ENCODE results near the gene PRMT1. TPM values are rescaled to one million over a fixed set of nuclear protein-coding genes. Genes with fewer than 3 reads are reported as not detected.

Gene PRMT1
- total RNA-seq, 1 experiment from 2014 or later = 527 TPM

DNA sequence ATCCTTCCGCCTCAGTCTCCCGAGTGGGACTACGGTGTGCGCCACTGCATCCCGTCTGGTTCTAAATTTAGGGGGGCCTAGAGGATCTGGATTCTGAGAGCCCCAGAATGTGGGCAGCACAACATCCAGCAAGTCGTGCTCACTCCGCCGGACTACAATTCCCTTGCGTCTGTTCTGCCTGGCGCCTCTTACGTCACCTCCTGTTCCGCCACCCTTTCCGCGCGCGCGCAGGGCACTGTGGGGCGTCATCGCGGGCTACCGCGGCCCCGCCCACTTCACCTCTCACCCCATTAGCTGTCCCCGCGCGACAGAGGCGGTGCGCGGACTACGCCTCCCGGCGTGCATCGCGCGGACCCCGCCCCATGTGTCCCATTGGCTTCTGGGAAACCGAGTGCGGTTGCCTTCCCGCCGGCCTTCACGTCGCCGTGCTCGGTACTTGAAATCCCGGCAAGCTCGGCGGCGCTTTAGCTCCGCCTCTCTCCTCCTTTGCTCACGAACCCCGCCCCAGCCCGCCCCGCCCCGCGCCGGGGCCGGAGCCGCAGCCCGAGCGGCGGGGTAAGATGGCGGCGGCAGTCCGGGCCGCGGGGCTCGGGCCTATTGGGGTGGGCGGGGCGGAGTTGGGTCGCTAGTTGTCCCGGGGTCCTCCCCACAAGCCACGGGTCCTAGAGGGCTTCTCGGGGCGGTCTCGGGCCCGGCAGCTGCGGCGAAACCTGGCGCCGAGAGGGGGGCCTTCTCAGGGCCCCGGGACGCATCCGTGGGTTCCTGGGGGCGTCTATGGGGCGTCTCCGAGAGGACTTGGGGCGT lies 35.2 kb upstream of the PRMT1 start, which contains the start of gene SCAF1:
Gene SCAF1, plus strand, starts transcription at position 522 of the 804 bp plus-strand sequence. CDS start 2,818 bp downstream, outside the sequence.
- DNase-seq (ENCODE audit: low spot score) (peak; percentile 100), ATAC-seq (peak; percentile 41)
- Mint-ChIP-seq H3K27me3 (ENCODE audit: low read depth) (peaks cover 17% of the 10 kb centered on the region), H3K4me3 (peak within 1 kb of the TSS; percentile 99), H3K4me1 (peaks cover 51% of the 10 kb centered on the region), H3K9me3 (no peaks in the 10 kb centered on the region), H3K27ac (peak within 1 kb of the TSS; percentile 99), H3K36me3 (peaks cover 7% of the 10 kb centered on the region)
- CTCF ChIA-PET = interaction anchor here (0.6 to 4.7 kb wide), 11 partner anchors 23 to 135 kb away, joined by 3 to 108 read pairs (median 4); partner anchors contain the start of genes BCL2L12, IRF3 and PRMT1
- POLR2A ChIA-PET = interaction anchor here (1.0 to 1.8 kb wide), 9 partner anchors 16 to 146 kb away, joined by 3 to 11 read pairs (median 4); partner anchors contain the start of gene PRMT1
- TF ChIP-seq CREM (CRISPR knock-in tag; IDR thresholded peaks at IDR 0.05) (peak; percentile 96), ZNF138 (CRISPR knock-in tag; conservative IDR thresholded peaks at IDR 0.05) (no peak), ATF1 (CRISPR knock-in tag; IDR thresholded peaks at IDR 0.05) (no peak), IRF2 (CRISPR knock-in tag; IDR thresholded peaks at IDR 0.05; ENCODE audit: borderline replicate concordance, low read depth) (no peak), SP1 (CRISPR knock-in tag; conservative IDR thresholded peaks at IDR 0.05) (peak; percentile 100), ZNF232 (CRISPR knock-in tag; IDR thresholded peaks at IDR 0.05) (no peak), MYBL2 (CRISPR knock-in tag; IDR thresholded peaks at IDR 0.05) (peak; percentile 78; the same call in 1 of the 2 replicates)
- TF ChIP-seq, protein P1, sequence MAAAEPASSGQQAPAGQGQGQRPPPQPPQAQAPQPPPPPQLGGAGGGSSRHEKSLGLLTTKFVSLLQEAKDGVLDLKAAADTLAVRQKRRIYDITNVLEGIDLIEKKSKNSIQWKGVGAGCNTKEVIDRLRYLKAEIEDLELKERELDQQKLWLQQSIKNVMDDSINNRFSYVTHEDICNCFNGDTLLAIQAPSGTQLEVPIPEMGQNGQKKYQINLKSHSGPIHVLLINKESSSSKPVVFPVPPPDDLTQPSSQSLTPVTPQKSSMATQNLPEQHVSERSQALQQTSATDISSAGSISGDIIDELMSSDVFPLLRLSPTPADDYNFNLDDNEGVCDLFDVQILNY (CRISPR knock-in tag; IDR thresholded peaks at IDR 0.05) = peak; percentile 95
- TF ChIP-seq, protein P2, sequence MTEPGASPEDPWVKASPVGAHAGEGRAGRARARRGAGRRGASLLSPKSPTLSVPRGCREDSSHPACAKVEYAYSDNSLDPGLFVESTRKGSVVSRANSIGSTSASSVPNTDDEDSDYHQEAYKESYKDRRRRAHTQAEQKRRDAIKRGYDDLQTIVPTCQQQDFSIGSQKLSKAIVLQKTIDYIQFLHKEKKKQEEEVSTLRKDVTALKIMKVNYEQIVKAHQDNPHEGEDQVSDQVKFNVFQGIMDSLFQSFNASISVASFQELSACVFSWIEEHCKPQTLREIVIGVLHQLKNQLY (CRISPR knock-in tag; IDR thresholded peaks at IDR 0.05) = no peak
- TF ChIP-seq, protein P3, sequence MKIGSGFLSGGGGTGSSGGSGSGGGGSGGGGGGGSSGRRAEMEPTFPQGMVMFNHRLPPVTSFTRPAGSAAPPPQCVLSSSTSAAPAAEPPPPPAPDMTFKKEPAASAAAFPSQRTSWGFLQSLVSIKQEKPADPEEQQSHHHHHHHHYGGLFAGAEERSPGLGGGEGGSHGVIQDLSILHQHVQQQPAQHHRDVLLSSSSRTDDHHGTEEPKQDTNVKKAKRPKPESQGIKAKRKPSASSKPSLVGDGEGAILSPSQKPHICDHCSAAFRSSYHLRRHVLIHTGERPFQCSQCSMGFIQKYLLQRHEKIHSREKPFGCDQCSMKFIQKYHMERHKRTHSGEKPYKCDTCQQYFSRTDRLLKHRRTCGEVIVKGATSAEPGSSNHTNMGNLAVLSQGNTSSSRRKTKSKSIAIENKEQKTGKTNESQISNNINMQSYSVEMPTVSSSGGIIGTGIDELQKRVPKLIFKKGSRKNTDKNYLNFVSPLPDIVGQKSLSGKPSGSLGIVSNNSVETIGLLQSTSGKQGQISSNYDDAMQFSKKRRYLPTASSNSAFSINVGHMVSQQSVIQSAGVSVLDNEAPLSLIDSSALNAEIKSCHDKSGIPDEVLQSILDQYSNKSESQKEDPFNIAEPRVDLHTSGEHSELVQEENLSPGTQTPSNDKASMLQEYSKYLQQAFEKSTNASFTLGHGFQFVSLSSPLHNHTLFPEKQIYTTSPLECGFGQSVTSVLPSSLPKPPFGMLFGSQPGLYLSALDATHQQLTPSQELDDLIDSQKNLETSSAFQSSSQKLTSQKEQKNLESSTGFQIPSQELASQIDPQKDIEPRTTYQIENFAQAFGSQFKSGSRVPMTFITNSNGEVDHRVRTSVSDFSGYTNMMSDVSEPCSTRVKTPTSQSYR (CRISPR knock-in tag; IDR thresholded peaks at IDR 0.05) = no peak
- TF ChIP-seq, protein P4, sequence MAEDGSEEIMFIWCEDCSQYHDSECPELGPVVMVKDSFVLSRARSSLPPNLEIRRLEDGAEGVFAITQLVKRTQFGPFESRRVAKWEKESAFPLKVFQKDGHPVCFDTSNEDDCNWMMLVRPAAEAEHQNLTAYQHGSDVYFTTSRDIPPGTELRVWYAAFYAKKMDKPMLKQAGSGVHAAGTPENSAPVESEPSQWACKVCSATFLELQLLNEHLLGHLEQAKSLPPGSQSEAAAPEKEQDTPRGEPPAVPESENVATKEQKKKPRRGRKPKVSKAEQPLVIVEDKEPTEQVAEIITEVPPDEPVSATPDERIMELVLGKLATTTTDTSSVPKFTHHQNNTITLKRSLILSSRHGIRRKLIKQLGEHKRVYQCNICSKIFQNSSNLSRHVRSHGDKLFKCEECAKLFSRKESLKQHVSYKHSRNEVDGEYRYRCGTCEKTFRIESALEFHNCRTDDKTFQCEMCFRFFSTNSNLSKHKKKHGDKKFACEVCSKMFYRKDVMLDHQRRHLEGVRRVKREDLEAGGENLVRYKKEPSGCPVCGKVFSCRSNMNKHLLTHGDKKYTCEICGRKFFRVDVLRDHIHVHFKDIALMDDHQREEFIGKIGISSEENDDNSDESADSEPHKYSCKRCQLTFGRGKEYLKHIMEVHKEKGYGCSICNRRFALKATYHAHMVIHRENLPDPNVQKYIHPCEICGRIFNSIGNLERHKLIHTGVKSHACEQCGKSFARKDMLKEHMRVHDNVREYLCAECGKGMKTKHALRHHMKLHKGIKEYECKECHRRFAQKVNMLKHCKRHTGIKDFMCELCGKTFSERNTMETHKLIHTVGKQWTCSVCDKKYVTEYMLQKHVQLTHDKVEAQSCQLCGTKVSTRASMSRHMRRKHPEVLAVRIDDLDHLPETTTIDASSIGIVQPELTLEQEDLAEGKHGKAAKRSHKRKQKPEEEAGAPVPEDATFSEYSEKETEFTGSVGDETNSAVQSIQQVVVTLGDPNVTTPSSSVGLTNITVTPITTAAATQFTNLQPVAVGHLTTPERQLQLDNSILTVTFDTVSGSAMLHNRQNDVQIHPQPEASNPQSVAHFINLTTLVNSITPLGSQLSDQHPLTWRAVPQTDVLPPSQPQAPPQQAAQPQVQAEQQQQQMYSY (CRISPR knock-in tag; IDR thresholded peaks at IDR 0.05) = no peak
- TF ChIP-seq, protein P5, sequence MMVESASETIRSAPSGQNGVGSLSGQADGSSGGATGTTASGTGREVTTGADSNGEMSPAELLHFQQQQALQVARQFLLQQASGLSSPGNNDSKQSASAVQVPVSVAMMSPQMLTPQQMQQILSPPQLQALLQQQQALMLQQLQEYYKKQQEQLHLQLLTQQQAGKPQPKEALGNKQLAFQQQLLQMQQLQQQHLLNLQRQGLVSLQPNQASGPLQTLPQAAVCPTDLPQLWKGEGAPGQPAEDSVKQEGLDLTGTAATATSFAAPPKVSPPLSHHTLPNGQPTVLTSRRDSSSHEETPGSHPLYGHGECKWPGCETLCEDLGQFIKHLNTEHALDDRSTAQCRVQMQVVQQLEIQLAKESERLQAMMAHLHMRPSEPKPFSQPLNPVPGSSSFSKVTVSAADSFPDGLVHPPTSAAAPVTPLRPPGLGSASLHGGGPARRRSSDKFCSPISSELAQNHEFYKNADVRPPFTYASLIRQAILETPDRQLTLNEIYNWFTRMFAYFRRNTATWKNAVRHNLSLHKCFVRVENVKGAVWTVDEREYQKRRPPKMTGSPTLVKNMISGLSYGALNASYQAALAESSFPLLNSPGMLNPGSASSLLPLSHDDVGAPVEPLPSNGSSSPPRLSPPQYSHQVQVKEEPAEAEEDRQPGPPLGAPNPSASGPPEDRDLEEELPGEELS (CRISPR knock-in tag; IDR thresholded peaks at IDR 0.05) = 0 out of 2 replicates have a peak, but pooled peaks have one; percentile 16
- TF ChIP-seq, protein P6, sequence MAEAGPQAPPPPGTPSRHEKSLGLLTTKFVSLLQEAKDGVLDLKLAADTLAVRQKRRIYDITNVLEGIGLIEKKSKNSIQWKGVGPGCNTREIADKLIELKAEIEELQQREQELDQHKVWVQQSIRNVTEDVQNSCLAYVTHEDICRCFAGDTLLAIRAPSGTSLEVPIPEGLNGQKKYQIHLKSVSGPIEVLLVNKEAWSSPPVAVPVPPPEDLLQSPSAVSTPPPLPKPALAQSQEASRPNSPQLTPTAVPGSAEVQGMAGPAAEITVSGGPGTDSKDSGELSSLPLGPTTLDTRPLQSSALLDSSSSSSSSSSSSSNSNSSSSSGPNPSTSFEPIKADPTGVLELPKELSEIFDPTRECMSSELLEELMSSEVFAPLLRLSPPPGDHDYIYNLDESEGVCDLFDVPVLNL (CRISPR knock-in tag; IDR thresholded peaks at IDR 0.05; ENCODE audit: borderline replicate concordance, low read depth) = peak; percentile 80; the same call in 1 of the 2 replicates
- TF ChIP-seq, protein P7, sequence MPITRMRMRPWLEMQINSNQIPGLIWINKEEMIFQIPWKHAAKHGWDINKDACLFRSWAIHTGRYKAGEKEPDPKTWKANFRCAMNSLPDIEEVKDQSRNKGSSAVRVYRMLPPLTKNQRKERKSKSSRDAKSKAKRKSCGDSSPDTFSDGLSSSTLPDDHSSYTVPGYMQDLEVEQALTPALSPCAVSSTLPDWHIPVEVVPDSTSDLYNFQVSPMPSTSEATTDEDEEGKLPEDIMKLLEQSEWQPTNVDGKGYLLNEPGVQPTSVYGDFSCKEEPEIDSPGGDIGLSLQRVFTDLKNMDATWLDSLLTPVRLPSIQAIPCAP (CRISPR knock-in tag; IDR thresholded peaks at IDR 0.05) = 0 out of 2 replicates have a peak, but pooled peaks have one; percentile 62
- TF ChIP-seq, protein P8, sequence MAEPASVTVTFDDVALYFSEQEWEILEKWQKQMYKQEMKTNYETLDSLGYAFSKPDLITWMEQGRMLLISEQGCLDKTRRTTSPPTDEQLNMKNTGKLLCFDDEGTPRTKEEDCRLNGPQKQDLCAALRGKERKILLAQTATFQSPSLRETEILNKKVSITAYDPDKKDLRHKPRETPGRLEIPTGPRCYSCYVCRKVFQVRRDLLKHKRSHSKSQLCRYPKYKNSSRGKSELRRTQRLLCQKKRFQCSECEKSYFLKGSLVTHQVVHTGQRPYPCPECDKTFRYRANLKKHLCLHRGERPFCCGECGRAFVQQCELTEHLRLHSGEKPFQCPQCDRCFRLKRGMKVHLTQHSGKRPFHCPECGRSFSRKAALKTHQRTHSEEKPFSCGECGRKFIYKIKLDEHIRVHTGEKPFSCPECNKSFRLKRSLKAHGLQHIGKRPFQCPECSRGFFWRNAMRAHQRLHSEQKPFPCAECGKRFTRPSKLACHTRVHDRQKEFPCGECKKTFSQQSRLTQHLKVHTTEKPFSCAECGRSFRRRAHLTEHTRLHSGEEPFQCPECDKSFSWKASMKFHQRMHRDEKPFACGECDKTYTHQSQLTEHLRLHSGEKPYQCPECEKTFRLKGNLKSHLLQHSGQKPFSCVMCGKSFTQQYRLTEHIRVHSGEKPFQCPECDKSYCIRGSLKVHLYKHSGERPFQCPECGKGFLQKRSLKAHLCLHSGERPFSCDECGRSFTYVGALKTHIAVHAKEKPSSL (CRISPR knock-in tag; conservative IDR thresholded peaks at IDR 0.05) = no peak
- TF ChIP-seq, protein P9, sequence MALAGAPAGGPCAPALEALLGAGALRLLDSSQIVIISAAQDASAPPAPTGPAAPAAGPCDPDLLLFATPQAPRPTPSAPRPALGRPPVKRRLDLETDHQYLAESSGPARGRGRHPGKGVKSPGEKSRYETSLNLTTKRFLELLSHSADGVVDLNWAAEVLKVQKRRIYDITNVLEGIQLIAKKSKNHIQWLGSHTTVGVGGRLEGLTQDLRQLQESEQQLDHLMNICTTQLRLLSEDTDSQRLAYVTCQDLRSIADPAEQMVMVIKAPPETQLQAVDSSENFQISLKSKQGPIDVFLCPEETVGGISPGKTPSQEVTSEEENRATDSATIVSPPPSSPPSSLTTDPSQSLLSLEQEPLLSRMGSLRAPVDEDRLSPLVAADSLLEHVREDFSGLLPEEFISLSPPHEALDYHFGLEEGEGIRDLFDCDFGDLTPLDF (CRISPR knock-in tag; IDR thresholded peaks at IDR 0.05) = no peak

Data from WTC11 (cell line).